GM12872 (cell line): Measurements from ENCODE around the gene SEMA3A.

Experiments used
- CTCF ChIP-seq: IDR thresholded peaks from 3 replicates; pipeline ENCODE4 v1.5.1; 2011; ENCODE audit warnings: low read depth, mild to moderate bottlenecking, low read length, moderate library complexity; ENCODE audit not compliant: insufficient read depth

Gene SEMA3A

GRCh38 chr7:84183741-84184140, 10.8 kb downstream of the SEMA3A start:
- no peak for TF ChIP-seq CTCF

GRCh38 chr7:84182301-84182700, 12.3 kb downstream of the SEMA3A start:
- no peak for TF ChIP-seq CTCF

GRCh38 chr7:84181628-84182027, 13.0 kb downstream of the SEMA3A start:
- no peak for TF ChIP-seq CTCF

- no peak for TF ChIP-seq CTCF
These were observed 16.7 kb downstream of the SEMA3A start for GRCh38 chr7:84177758-84178412.

- TF ChIP-seq CTCF: no peak
These were observed 17.9 kb downstream of the SEMA3A start for GRCh38 chr7:84176716-84177115.

- TF ChIP-seq CTCF: no peak
These were observed 19.1 kb downstream of the SEMA3A start for GRCh38 chr7:84175461-84175860.

GRCh38 chr7:84170646-84171045, 23.9 kb downstream of the SEMA3A start:
- TF ChIP-seq CTCF: no peak

- TF ChIP-seq CTCF: no peak
These were observed 32.0 kb downstream of the SEMA3A start for GRCh38 chr7:84162584-84162983.
